Measurements from ENCODE around the gene OR13C5. TPM values are rescaled to one million over a fixed set of nuclear protein-coding genes. Genes with fewer than 3 reads are reported as not detected.
"Not testable (repeated sequence)": the region's sequence is repeated elsewhere in the genome, so short reads cannot be mapped to it uniquely, and the experiment has no call there.

OR13C5 gene
- polyA plus RNA-seq, 2 of the 4 experiments (the other 2 are of a cell fraction): not detected

- TF ChIP-seq POLR2AphosphoS2 (conservative IDR thresholded peaks at IDR 0.05; ENCODE audit: low read length) (no peak), RFX5 (IDR thresholded peaks at IDR 0.05) (no peak), BHLHE40 (IDR thresholded peaks at IDR 0.05; ENCODE audit: low read depth, low read length) (no peak)
Measured at GRCh38 chr9:104633976-104634520, 34.8 kb upstream of the OR13C5 start (continued).

- H3K27ac ChIP-seq; H3K4me1 ChIP-seq; H3K4me2 ChIP-seq; FAIRE-seq; H3K4me3 ChIP-seq; H3K9me3 ChIP-seq; POLR2A ChIA-PET; DNase-seq (ENCODE audit: low read depth in 1 of 2, low spot score in 1 of 2); ATAC-seq: not testable (repeated sequence)
- CTCF ChIA-PET: interaction anchor here (0.6 kb wide), 1 partner anchor 57 kb away, joined by 3 read pairs; no protein-coding TSS in a partner anchor
Measured at GRCh38 chr9:104625964-104626363, 26.8 kb upstream of the OR13C5 start.

- H3K27ac ChIP-seq: no peak within 1 kb of the TSS
- ATAC-seq: no peak
- H3K9me3 ChIP-seq: no peaks in the 10 kb centered on the region
- ChIA-PET POLR2A (no interaction called here), CTCF (no interaction called here)
- WGBS (ENCODE audit: missing lambda C conversion rate): 3% methylated on average over 2 of the region's 2 CpGs
- DNase-seq (ENCODE audit: low read depth in 1 of 2, low spot score in 1 of 2): no peak
- FAIRE-seq: no peak
- TF ChIP-seq BCL3 (IDR thresholded peaks at IDR 0.05) (no peak), SREBF2 (IDR thresholded peaks at IDR 0.05) (no peak), POLR2A (IDR thresholded peaks at IDR 0.05; ENCODE audit: low read length) (no peak)
- H3K4me2 ChIP-seq: no peak within 1 kb of the TSS
- no peaks in the 10 kb centered on the region for H3K4me1 ChIP-seq
- H3K4me3 ChIP-seq: no peak within 1 kb of the TSS
Measured at GRCh38 chr9:104618104-104618503, 18.9 kb upstream of the OR13C5 start, which contains the start of gene OR13C9. Gene OR13C9, minus strand, starts transcription at chr9:104618204. Its CDS starts 0 bp downstream, at chr9:104618204.

- Histone ChIP-seq H3K4me2 (no peak overlapping the region), H3K4me1 (no peaks in the 10 kb centered on the region), H3K4me3 (no peak overlapping the region), H3K27ac (no peak overlapping the region), H3K9me3 (no peaks in the 10 kb centered on the region)
- no peak for ATAC-seq
- ChIA-PET POLR2A (no interaction called here), CTCF (no interaction called here)
- no peak for FAIRE-seq
- no peak for DNase-seq (ENCODE audit: low read depth in 1 of 2, low spot score in 1 of 2)
- no peak for TF ChIP-seq E2F6 (IDR thresholded peaks at IDR 0.05; ENCODE audit: borderline replicate concordance, low read depth)
- TF ChIP-seq REST (IDR thresholded peaks at IDR 0.05): no peak
- TF ChIP-seq ZNF302 (CRISPR knock-in tag; IDR thresholded peaks at IDR 0.05): no peak
- TF ChIP-seq JUNB (IDR thresholded peaks at IDR 0.05): no peak
- no peak for TF ChIP-seq SREBF2 (IDR thresholded peaks at IDR 0.05)
- TF ChIP-seq EP300 (IDR thresholded peaks at IDR 0.05): no peak
- TF ChIP-seq RNF2 (IDR thresholded peaks at IDR 0.05; ENCODE audit: borderline replicate concordance, low read depth): no peak
- no peak for TF ChIP-seq FOSL2 (IDR thresholded peaks at IDR 0.05)
- TF ChIP-seq FOSL2 (CRISPR knock-in tag; IDR thresholded peaks at IDR 0.05): no peak
- no peak for TF ChIP-seq CBX2 (IDR thresholded peaks at IDR 0.05; ENCODE audit: borderline replicate concordance, low read depth)
- no peak for TF ChIP-seq CHD2 (IDR thresholded peaks at IDR 0.05; ENCODE audit: low read length, partially characterized antibody)
- no peak for TF ChIP-seq RAD21 (conservative IDR thresholded peaks at IDR 0.05 in 1 of 2, IDR thresholded peaks at IDR 0.05 in 1 of 2)
Measured at GRCh38 chr9:104617418-104617817, 18.2 kb upstream of the OR13C5 start.

All from A549 (cell line).